ENCODE data around the gene DNAH14. TPM values are rescaled to one million over a fixed set of nuclear protein-coding genes. Genes with fewer than 3 reads are reported as not detected.

DNAH14 gene
- total and polyA plus RNA-seq, 3 donors from 2014 or later, result 30.1 to 82.1 (median 37.3) TPM

- H3K4me1 ChIP-seq, result no peaks in the 10 kb centered on the region
- H3K36me3 ChIP-seq (ENCODE audit: low read depth, missing control alignments), result no peaks in the 10 kb centered on the region
Observed at GRCh38 chr1:225418059-225418458, 488.6 kb downstream of the DNAH14 start.

GRCh38 chr1:225418598-225418997 is 489.1 kb downstream of the DNAH14 start:
- no peaks in the 10 kb centered on the region for H3K27me3 ChIP-seq
- no peaks in the 10 kb centered on the region for H3K9me3 ChIP-seq
- TF ChIP-seq POLR2A (IDR thresholded peaks at IDR 0.05) (no peak), CTCF (IDR thresholded peaks at IDR 0.05) (no peak)
- H3K4me1 ChIP-seq, result no peaks in the 10 kb centered on the region
- H3K4me3 ChIP-seq, result no peak overlapping the region
- H3K36me3 ChIP-seq (ENCODE audit: low read depth, missing control alignments), result no peaks in the 10 kb centered on the region
- intact Hi-C loops (cut with DNase I; ENCODE audit: low total_unique reads), result no loop called here
- no peak for DNase-seq
- 80 to 87% methylated on average over 4 of the region's 4 CpGs for WGBS, 2 donors
- H3K27ac ChIP-seq, result no peak overlapping the region

More at GRCh38 chr1:225418059-225418458, 488.6 kb downstream of the DNAH14 start:
- intact Hi-C loops (cut with DNase I; ENCODE audit: low total_unique reads), result no loop called here
- Histone ChIP-seq H3K27me3 (no peaks in the 10 kb centered on the region), H3K27ac (no peak overlapping the region), H3K9me3 (no peaks in the 10 kb centered on the region), H3K4me3 (no peak overlapping the region)
- no peak for TF ChIP-seq POLR2A (IDR thresholded peaks at IDR 0.05)
- no peak for TF ChIP-seq CTCF (IDR thresholded peaks at IDR 0.05)
- no peak for DNase-seq
- WGBS, 2 donors, result 90 to 95% methylated on average over 2 of the region's 2 CpGs

DNA sequence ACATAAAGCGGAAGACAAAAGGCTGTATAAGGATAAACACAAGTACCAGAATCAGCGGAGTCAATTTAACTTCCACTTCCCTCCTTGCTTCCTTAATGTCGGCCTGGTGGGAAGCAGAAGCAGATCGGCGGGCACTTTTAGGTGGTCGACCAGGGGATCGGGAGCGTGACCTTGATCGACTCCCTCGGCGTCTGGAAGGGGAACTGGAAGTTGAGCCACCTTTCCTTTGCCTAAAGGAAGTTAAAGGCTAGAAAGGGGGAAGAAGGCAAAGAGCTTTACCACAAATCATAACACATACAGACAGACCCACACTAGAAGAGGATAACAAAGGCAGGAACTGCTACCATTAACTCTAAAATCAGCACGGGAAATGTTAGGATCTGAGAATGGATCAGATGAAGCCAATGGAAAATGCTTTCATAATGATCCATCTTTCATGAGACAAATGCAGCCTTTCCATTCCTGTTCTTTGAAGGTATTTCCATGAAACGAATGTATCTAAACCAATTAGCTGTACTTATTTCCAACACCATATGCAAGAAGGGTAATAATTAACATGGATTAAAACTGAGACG is 492.6 kb downstream of the DNAH14 start:
- TF ChIP-seq POLR2A (IDR thresholded peaks at IDR 0.05), result no peak
- no peak for TF ChIP-seq CTCF (IDR thresholded peaks at IDR 0.05)
- Histone ChIP-seq H3K4me3 (no peak overlapping the region), H3K9me3 (no peaks in the 10 kb centered on the region), H3K36me3 (ENCODE audit: low read depth, missing control alignments) (no peaks in the 10 kb centered on the region), H3K27me3 (no peaks in the 10 kb centered on the region), H3K4me1 (peaks cover 8% of the 10 kb centered on the region), H3K27ac (no peak overlapping the region)
- intact Hi-C loops (cut with DNase I; ENCODE audit: low total_unique reads), result no loop called here
- no peak for DNase-seq
- WGBS, 2 donors, result 76 to 79% methylated on average over 14 of the region's 14 CpGs

DNA sequence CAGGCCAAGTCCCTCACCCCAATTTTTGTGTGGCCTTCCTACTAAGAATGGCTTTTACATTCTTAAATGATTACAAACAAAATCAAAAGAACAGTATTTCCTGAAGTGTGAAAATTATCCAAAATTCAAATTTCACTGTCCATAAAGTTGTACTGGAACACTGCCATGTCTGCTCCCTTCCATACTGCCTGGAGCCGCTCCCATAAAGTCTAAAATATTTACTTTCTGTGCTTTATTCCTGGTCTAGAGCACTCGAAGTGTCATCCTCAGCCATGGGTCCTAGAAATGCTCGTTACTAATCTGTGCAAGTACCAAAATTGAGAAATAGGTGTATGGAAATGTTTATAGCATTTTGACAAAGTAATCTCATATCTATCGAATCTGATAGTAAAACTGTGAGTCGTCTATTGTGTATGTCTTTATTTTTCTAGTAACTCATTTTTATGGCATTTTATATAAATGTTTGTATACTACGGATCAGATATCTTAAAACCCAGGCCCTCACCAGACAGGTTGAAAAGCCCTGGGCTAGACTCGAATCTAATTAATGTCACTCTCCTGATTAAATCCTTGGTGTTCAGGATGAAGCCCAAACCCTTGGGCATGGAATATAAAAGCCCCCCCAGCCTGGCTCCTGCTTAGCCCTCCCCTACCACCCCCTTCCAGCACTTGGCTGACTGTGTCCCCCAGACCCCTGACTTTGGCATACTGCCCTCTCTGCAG is 493.5 kb downstream of the DNAH14 start:
- no peak for DNase-seq
- Histone ChIP-seq H3K4me1 (peaks cover 8% of the 10 kb centered on the region), H3K27me3 (no peaks in the 10 kb centered on the region), H3K36me3 (ENCODE audit: low read depth, missing control alignments) (no peaks in the 10 kb centered on the region), H3K9me3 (no peaks in the 10 kb centered on the region), H3K4me3 (no peak overlapping the region), H3K27ac (no peak overlapping the region)
- 74 to 80% methylated on average over 7 of the region's 7 CpGs for WGBS, 2 donors
- intact Hi-C loops (cut with DNase I; ENCODE audit: low total_unique reads), result no loop called here
- TF ChIP-seq CTCF (IDR thresholded peaks at IDR 0.05), result no peak
- TF ChIP-seq POLR2A (IDR thresholded peaks at IDR 0.05), result no peak

DNA sequence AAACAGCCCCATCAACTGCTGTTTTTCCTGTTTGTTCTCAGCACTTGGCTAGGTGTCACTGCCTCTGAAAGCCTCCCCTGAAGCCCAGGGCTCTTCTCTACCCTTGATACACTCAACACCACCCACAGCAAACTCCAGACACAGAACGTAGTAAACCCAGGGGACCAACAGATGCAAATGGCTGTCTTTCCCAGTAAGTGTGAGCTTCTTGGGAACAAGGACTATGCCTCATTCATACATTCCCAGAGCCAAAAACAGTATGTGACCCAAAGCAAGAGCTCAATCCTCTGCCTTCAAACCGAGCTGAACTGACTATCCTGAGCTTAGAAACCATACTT is 494.0 kb downstream of the DNAH14 start:
- H3K27ac ChIP-seq, result no peak overlapping the region
- intact Hi-C loops (cut with DNase I; ENCODE audit: low total_unique reads), result no loop called here
- H3K4me1 ChIP-seq, result peaks cover 8% of the 10 kb centered on the region
- no peak overlapping the region for H3K4me3 ChIP-seq
- TF ChIP-seq CTCF (IDR thresholded peaks at IDR 0.05), result no peak
- no peak for TF ChIP-seq POLR2A (IDR thresholded peaks at IDR 0.05)
- no peak for DNase-seq
- H3K27me3 ChIP-seq, result no peaks in the 10 kb centered on the region
- no peaks in the 10 kb centered on the region for H3K9me3 ChIP-seq
- H3K36me3 ChIP-seq (ENCODE audit: low read depth, missing control alignments), result no peaks in the 10 kb centered on the region
- 91 to 92% methylated on average over 1 to 2 of the region's 2 CpGs for WGBS, 2 donors
